Keratinocyte (primary cell): ENCODE measurements around the gene C20orf204. TPM values are rescaled to one million over a fixed set of nuclear protein-coding genes. Genes with fewer than 3 reads are reported as not detected.

Source experiments
- DNase-seq: peaks from one replicate; pipeline ENCODE4 v3.0.0-alpha.2; 2011; ENCODE audit warnings: low read depth, missing footprints, low spot score
- FAIRE-seq: peaks from 2 replicates; lab custom pipeline; 2011; peaks lifted over from hg19 to GRCh38; lab: Jason Lieb, UNC
- H2AFZ ChIP-seq: 2 replicates; pipeline ENCODE4 v1.6.0; 2012; ENCODE audit warnings: low read length, control low read depth, inconsistent platforms; ENCODE audit not compliant: control insufficient read depth
- H3K27ac ChIP-seq: 2 replicates; pipeline ENCODE4 v1.5.1; 2011; ENCODE audit warnings: low read length; ENCODE audit not compliant: control insufficient read depth, insufficient read depth
- H3K27me3 ChIP-seq: 3 replicates; pipeline ENCODE4 v1.6.0; 2011; ENCODE audit warnings: low read length; ENCODE audit not compliant: control insufficient read depth, insufficient read depth; ENCODE audit errors: extremely low read depth
- H3K36me3 ChIP-seq, 2 experiments: 2 replicates in 1 of 2; 3 replicates in 1 of 2; pipeline ENCODE4 v1.5.1; 2011; ENCODE audit warnings: low read length in 2 of 2, mild to moderate bottlenecking in 1 of 2; ENCODE audit not compliant: control insufficient read depth in 2 of 2, insufficient read depth in 2 of 2; ENCODE audit errors: extremely low read depth in 1 of 2
- H3K4me1 ChIP-seq: 3 replicates; pipeline ENCODE4 v1.5.1; 2011; ENCODE audit warnings: low read length; ENCODE audit not compliant: control insufficient read depth, insufficient read depth; ENCODE audit errors: extremely low read depth
- H3K4me2 ChIP-seq: 3 replicates; pipeline ENCODE4 v1.6.0; 2011; ENCODE audit warnings: low read depth, low read length; ENCODE audit not compliant: control insufficient read depth, insufficient read depth; ENCODE audit errors: extremely low read depth
- H3K4me3 ChIP-seq, 3 experiments: fragments of 200-600 bp in 1 of 3; sonication (generic) in 1 of 3; 2 replicates in 2 of 3; 3 replicates in 1 of 3; pipeline ENCODE4 v1.5.1; 2011 to 2016; ENCODE audit warnings: low read length in 3 of 3, mild to moderate bottlenecking in 3 of 3, control low read depth in 2 of 3, inconsistent platforms in 1 of 3, low read depth in 1 of 3, mixed read lengths in 1 of 3, mixed run types in 1 of 3, moderate library complexity in 1 of 3; ENCODE audit not compliant: control insufficient read depth in 2 of 3, insufficient read depth in 2 of 3; ENCODE audit errors: extremely low read depth in 1 of 3
- H3K79me2 ChIP-seq: 2 replicates; pipeline ENCODE4 v1.6.0; 2012; ENCODE audit warnings: low read length; ENCODE audit not compliant: control insufficient read depth, insufficient read depth
- H3K9ac ChIP-seq: 3 replicates; pipeline ENCODE4 v1.6.0; 2011; ENCODE audit warnings: low read length; ENCODE audit not compliant: control insufficient read depth, insufficient read depth; ENCODE audit errors: extremely low read depth
- H3K9me1 ChIP-seq: 3 replicates; pipeline ENCODE4 v1.6.0; 2011; ENCODE audit warnings: low read length; ENCODE audit not compliant: control insufficient read depth, insufficient read depth; ENCODE audit errors: extremely low read depth
- H3K9me3 ChIP-seq: 2 replicates; pipeline ENCODE4 v1.5.1; 2012; ENCODE audit warnings: low read depth, low read length; ENCODE audit not compliant: control insufficient read depth
- H4K20me1 ChIP-seq: 3 replicates; pipeline ENCODE4 v1.6.0; 2011; ENCODE audit warnings: low read length; ENCODE audit not compliant: control insufficient read depth, insufficient read depth; ENCODE audit errors: extremely low read depth
- EZH2 ChIP-seq: IDR thresholded peaks from one replicate; pipeline ENCODE4 v1.6.1; 2012; ENCODE audit warnings: inconsistent platforms, mild to moderate bottlenecking, low read length, moderate library complexity
- dilution Hi-C: fragments of 300-500 bp; cut with MboI; formaldehyde crosslinking; loops from one replicate; pipeline ENCODE4 v1.7.0; 2020; ENCODE audit warnings: low sequenced_read_pairs; ENCODE audit not compliant: extremely low pct_ligation_motif_present
- polyA plus RNA-seq, 5 experiments: library from polyadenylated mRNA; depleted of rRNA in 3 of 5; stranded (reverse) in 3 of 5; stranded (forward) in 1 of 5; unstranded in 1 of 5; fragments of >200 nt; gene quantifications; 1 replicate in 1 of 5; 2 replicates in 3 of 5; 3 replicates in 1 of 5; pipeline versions ENCODE4 v1.2.1 to v1.2.3, GENCODE V29; 2011 to 2012; ENCODE audit warnings: missing spikeins in 2 of 5, low read depth in 1 of 5, low replicate concordance in 1 of 5
- TF ChIP-seq, protein P1 (sequence below), 3 experiments: IDR thresholded peaks in 1 of 3; conservative IDR thresholded peaks in 1 of 3; optimal IDR thresholded peaks in 1 of 3; 2 replicates in 2 of 3; 3 replicates in 1 of 3; pipeline versions ENCODE3 to v1.5.1; 2011; ENCODE audit warnings: low read length in 3 of 3, mild to moderate bottlenecking in 3 of 3, moderate library complexity in 2 of 3, control low read depth in 1 of 3, inconsistent platforms in 1 of 3; ENCODE audit not compliant: insufficient read depth in 2 of 3; ENCODE audit errors: extremely low read depth in 1 of 3

C20orf204 gene
- polyA plus RNA-seq, 1 donor (not counting 4 experiments of a cell fraction or from before 2014, with no cell fraction given), result 0.08 TPM

DNA sequence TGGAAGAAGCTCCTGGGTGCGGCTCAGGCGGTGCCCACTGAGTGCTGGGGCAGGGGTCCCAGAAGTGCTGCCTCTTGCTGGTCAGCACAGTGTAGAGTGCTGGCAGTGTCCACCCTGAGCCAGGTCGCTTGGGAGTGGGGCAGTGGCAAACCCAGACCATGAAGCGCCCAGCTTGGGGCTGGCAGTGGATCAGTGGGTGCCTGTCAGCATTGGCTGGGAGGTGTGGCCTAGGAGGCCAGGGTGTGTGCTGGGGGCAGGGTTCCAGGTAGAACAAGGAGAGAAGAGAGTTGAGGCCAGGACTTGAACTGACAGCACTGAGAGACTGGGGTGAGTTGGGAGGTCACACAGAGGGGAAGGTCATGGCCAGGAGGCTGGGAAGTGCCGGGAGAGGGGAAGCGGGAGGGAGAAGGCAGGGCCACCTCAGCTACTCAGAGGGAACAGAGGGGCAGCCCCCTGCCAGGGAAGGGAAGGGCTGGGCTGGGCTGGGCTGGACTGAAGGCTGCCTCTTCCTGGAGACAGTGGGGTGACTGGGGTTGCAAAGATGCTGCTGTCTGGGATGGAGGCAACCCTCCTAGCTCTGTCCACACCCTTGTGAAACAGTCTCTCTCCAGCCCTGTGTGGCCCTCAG lies 31.1 kb downstream of the C20orf204 start:
- no peak for TF ChIP-seq EZH2
- TF ChIP-seq, protein P1, sequence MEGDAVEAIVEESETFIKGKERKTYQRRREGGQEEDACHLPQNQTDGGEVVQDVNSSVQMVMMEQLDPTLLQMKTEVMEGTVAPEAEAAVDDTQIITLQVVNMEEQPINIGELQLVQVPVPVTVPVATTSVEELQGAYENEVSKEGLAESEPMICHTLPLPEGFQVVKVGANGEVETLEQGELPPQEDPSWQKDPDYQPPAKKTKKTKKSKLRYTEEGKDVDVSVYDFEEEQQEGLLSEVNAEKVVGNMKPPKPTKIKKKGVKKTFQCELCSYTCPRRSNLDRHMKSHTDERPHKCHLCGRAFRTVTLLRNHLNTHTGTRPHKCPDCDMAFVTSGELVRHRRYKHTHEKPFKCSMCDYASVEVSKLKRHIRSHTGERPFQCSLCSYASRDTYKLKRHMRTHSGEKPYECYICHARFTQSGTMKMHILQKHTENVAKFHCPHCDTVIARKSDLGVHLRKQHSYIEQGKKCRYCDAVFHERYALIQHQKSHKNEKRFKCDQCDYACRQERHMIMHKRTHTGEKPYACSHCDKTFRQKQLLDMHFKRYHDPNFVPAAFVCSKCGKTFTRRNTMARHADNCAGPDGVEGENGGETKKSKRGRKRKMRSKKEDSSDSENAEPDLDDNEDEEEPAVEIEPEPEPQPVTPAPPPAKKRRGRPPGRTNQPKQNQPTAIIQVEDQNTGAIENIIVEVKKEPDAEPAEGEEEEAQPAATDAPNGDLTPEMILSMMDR (optimal IDR thresholded peaks at IDR 0.05 in 1 of 3, IDR thresholded peaks at IDR 0.05 in 1 of 3, conservative IDR thresholded peaks at IDR 0.05 in 1 of 3; ENCODE audit: extremely low read depth in 1 of 3, insufficient read depth in 2 of 3, low read length in 3 of 3), result no peak
- dilution Hi-C loops, result no loop called here

DNA sequence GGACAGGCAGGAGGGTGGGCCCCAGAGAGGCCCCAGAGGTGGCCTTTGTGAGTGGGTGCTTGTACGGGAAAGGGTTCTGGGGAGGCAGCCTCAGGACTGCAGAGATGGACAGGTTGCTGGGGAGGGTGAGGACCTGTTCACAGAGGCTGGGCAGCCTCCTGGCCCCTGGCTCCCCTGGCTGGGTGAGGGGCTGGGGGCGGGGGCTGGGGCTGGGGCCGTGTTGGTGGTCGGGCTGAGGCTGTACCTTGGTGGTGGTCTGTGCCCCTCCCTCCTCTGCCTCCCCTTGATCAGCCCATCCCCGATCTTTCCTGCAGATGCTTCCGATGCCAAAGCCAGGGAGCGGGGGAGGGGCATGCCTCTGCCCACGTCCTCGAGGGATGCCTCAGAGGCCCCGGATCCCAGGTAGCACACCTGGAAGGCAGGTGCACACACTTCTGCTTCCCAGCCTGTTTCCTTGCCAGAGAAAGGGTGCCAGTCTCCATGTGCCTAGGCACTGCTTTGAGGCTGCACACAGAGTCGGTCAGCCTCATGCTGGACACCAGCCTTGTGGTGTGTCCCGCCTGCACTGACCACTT lies 31.8 kb downstream of the C20orf204 start:
- peaks cover 0 to 4% of the 10 kb centered on the region in 2 experiments for H3K36me3 ChIP-seq
- no peak overlapping the region for H3K4me2 ChIP-seq
- no peaks in the 10 kb centered on the region for H3K79me2 ChIP-seq
- H3K27ac ChIP-seq, result no peak overlapping the region
- H3K9me3 ChIP-seq, result no peaks in the 10 kb centered on the region
- DNase-seq (no peak), FAIRE-seq (no peak)
- H3K27me3 ChIP-seq, result no peaks in the 10 kb centered on the region
- H2AFZ ChIP-seq, result no peak overlapping the region
- peaks cover 34% of the 10 kb centered on the region for H3K4me1 ChIP-seq
- dilution Hi-C loops, result no loop called here
- H3K9ac ChIP-seq, result no peak overlapping the region
- H3K9me1 ChIP-seq, result no peaks in the 10 kb centered on the region
- no peak for TF ChIP-seq EZH2
- TF ChIP-seq, protein P1 (optimal IDR thresholded peaks at IDR 0.05 in 1 of 3, IDR thresholded peaks at IDR 0.05 in 1 of 3, conservative IDR thresholded peaks at IDR 0.05 in 1 of 3; ENCODE audit: extremely low read depth in 1 of 3, insufficient read depth in 2 of 3, low read length in 3 of 3), result no peak
- H3K4me3 ChIP-seq, result no peak overlapping the region
- no peaks in the 10 kb centered on the region for H4K20me1 ChIP-seq

More for the DNA sequence above, 31.1 kb downstream of the C20orf204 start:
- no peak overlapping the region for H2AFZ ChIP-seq
- no peak overlapping the region for H3K27ac ChIP-seq
- no peak overlapping the region for H3K4me3 ChIP-seq
- no peak overlapping the region for H3K9ac ChIP-seq
- peaks cover 40% of the 10 kb centered on the region for H3K4me1 ChIP-seq
- H3K36me3 ChIP-seq, result peaks cover 0 to 1% of the 10 kb centered on the region in 2 experiments
- DNase-seq, result no peak
- H3K4me2 ChIP-seq, result no peak overlapping the region
- H3K9me3 ChIP-seq, result no peaks in the 10 kb centered on the region
- H3K79me2 ChIP-seq, result no peaks in the 10 kb centered on the region
- H4K20me1 ChIP-seq, result no peaks in the 10 kb centered on the region
- H3K27me3 ChIP-seq, result no peaks in the 10 kb centered on the region
- H3K9me1 ChIP-seq, result no peaks in the 10 kb centered on the region
- FAIRE-seq, result no peak
